COLO668 (cell line): ENCODE data around the gene STXBP4.
"Not testable (repeated sequence)": the region's sequence is repeated elsewhere in the genome, so short reads cannot be mapped to it uniquely, and the experiment has no call there.

Experiments used
- DNase-seq: peaks from one replicate; lab custom pipeline; 2025; ENCODE audit not compliant: unreplicated experiment; lab: John Stamatoyannopoulos, UW

Gene STXBP4

DNA sequence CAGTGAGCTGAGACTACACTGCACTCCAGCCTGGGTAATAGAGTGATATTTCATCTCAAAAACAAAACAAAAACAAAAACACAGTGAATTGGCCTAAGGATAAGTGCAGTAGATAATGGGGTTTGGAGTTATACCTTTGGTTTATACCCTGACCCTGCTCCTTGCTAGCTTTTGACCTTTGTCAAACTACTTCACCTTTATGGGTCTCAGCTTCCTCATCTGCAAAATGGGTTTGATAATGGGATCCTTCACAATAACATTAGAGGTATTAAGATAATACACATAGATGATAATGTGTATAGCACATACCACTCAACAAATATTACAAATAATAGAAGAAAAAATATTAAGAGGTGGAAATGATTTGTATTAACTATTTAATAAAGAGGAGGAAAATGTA lies 85.9 kb downstream of the STXBP4 start:
- DNase-seq: no peak

DNA sequence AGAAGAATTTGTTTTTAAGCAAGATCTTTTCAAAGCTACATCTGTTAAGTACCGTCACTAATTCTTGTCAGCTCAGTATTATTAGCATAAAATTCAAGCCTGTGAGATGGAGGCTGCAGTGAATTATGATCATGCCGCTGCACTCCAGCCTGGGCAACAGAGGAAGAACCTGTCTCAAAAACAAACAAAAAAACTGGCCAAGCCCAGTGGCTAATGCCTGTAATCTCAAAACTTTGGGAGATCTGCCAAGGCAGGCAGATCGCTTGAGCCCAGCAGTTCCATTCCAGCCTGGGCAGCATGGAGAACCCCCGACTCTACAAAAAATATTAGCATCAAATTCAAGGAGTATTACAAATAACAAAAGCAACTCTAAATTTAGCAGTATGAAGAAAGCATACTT lies 88.0 kb downstream of the STXBP4 start:
- DNase-seq: no peak

DNA sequence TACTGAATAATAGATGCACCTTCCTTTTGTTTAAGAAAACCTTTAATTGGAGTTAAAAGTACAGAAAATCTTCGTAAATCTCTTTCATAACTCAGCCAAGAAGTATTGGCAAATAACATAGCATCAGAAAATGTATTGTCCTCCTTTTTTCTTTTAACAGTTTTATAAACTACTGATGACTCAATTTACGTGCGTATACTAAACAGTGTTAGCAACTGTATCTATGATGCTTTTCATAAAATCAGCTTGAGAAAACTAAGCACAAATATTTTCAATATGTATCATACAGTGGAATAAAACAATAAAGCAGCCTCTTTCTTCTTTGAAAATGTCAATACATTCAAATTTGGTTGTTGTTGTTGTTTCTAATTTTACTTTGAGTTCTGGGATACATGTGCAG lies 88.6 kb downstream of the STXBP4 start:
- no peak for DNase-seq

DNA sequence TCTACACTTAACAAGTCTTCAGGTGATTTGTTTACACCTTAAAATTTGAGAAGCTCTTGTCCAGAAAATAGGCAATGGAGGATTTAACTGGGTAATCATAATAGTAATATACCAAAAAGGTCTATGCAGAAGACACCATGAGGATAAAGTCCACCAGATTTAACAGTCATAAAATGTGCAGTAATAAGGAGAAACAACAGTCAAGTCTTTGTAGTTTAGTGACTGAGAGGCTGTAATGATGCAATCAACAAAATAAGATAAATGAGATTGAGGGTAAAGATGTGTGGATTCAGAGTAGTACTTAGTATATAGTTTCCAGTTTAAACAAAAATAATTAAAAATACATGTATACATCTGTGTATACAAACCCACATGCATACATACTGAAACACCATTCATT lies 91.2 kb downstream of the STXBP4 start:
- no peak for DNase-seq

DNA sequence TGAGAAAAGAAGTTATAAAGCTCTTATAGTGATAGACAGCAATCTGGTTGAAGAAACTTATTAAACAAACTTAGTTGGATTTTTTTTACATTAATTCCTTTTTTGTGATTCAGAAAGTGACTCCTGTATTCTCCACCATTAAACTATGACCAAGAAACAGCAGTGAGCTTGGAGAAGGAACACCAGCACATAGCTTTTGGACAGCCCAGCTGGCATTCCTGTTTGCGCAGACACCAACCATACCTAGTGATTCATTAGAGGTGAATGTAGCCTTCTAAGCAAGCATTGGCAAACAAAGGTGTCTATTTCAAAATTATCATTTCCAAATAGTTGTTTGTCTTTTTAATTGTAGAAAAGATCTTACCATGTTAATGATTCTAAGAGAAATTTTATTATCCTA lies 94.4 kb downstream of the STXBP4 start:
- DNase-seq: no peak

DNA sequence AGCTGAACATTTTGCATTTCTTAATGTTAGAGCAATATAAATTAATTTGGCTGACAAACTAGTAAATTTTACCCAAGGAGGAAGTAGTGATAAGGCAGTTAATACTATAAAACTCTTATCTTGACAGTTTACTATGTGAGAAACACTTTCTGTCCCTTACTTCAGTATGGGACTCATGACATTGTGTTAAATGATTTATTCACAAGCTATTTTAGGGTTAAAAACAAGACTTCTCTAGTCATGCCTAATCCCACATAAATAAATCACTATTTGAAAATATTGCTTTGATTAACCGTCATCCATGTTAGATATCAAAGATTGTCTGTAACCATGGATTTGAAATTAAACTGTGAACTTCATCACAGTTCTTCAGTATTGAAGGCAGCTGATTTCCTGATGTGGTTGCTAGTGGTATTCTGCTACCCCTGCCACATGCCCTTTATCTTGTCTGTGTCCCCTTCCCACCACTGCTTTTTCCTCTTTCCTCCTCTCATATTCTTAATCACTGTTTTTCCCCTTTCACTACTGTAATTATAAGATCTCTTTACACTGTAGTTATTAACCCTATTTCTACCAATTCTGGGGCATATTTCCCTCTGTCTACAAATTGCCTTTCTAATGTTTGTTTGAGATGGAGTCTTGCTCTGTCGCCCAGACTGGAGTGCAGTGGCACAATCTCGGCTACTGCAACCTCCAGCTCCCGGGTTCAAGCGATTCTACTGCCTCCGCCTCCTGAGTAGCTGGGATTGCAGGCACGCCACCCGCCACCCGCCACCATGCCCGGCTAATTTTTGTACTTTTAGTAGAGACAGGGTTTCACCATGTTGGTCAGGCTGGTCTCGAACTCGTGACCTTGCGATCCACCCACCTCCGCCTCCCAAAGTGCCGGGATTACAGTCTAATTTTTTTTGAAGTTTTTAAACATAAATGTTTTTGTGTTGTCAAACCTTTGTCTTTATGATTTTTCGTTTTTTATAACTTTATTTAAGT lies 95.6 kb downstream of the STXBP4 start:
- no peak for DNase-seq

DNA sequence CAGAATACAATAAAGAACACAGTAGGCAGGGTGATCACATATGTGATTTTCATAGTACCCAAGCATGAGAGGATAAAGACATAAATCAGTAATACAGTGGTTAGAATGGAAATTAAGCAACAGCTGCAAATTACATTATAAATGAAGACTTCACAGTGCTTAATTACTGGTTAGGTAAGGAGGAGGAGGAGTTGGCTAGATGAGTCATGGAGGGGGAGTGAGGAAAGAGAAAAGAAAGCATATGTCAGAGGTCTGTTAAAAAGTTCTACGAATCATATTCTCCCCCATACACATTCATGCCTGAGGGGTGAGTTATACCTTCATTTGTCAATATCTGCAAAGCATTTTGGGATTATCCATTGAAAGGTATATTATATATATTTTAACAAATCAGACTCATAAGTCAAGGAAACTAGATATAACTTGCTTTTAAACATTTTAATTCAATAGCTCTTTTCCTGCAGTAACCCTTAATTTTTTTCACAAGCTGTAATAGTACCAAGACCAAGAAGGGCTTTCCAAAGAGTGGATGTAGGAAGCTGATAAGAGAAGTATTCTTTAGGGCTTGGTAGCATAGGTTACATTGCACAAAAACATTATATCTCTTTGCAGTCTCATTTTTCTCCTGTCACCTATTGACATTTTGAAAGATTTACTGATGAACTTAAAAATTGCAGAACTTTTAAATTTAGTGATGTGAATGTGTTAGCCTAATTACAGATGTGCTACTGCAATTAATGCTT lies 99.3 kb downstream of the STXBP4 start:
- no peak for DNase-seq

DNA sequence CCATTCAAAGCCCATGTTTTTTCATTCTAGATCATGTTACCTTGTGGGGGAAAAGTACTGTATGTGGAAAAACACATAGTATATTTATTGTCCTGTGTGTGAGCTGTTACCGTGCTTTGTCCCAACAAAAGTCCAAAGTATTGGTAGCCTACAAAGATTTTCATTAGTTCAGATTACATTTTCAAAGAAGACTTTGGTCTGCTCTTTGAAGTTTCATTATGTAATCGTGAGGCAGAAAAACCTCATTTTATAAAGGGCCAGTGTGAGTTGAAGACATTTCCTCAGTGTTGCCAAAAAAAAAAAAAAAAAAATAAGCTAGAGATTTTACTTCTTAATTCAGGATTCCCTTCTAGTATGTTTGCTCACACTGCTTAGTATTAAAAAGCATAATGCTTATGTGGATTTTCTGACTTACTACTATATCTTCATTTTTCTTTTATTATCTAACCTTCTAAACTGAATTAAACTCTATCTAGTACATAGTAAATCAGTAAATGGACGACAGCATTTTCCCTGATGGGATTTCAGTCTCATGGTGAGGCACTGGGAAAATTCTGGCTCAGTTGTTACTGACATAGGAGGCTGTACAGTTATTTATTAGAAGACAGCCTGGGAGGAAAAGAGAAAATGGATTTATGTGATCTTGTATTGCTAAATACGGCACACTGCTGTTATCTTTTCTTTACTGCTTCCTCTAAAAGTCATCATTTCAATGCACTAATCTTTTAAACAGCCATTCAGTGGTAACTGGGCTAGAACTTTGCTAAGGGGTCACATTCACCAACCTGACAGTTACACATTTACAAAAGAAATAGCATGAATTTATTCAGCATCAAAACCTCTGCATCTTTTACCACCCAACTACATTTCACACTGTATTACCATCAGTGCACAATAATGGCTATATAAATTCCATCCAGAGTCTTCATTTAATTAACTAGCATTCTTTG lies 100.6 kb downstream of the STXBP4 start:
- DNase-seq: no peak

DNA sequence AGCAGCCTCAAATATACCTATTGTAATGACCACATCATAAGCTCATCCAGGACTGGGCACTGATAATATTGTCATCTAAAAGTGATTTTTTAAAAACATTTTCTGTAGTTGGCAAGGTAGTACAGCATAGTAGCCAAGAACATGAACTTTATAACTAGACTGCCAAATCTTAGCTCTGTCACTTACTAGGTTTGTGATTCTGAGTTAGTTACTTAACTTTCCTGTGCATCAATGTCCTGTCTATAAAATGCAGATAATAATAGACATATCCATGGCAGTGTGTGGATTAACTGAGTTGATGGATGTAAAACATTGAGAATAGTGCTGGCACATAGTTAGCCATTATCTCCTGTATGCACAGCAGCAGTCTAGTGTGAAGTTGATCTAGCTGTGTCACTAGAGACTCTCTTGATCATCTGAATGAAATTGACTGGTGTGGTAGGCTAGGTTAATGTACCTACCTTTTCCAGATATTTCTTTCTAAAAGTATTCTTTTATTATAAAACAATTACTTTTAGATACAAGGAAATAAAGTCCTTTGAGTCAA lies 101.5 kb downstream of the STXBP4 start:
- no peak for DNase-seq

DNA sequence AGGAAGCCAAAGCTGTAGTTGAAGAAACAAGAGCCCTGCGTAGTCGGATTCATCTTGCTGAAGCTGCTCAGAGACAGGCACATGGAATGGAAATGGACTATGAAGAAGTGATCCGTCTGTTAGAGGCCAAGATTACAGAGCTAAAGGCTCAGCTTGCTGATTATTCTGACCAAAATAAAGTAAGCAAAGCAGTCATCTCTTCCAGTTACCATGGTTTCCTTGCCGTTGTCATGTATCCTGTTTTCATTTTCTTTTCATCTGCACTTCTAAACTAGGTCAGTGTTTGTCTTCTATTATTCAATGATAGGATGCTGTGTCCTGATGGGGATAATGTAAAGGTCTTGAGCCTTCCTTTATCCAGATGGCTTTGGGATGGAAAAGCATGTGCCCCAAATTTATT lies 104.3 kb downstream of the STXBP4 start:
- DNase-seq: no peak

DNA sequence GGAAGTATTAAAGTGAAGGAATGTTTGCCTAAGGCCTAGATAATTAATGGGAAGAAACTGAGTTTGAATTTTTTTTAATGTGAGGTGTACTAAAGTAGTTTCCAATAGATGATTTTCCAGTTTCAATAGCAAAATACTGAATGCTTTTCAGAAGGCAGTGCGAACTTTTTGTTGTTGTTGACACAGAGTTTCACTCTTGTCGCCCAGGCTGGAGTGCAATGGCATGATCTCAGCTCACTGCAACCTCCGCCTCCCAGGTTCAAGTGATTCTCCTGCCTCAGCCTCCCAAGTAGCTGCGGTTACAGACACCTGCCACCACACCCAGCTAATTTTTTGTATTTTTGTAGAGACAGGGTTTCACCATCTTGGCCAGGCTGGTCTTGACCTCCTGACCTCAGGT lies 104.9 kb downstream of the STXBP4 start:
- DNase-seq: not testable (repeated sequence)

DNA sequence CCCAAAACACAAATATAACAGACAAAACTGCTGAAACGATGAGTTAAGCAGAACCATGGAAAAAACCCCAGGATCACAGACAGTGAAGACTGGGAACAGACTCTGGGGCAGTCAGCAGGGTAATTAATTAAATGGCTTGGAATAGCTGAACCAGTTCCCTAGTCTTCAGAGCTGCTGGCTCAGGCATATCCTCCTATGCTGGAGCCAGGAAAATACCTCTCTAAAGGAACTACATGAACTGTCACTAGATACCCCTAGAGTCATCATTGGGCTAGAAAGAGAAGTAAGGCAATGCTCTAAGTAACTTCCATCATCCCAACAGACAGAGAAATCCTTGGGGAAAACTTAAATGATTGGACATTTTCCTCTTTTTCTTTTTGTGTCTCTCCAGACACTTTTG lies 113.0 kb downstream of the STXBP4 start:
- DNase-seq: no peak

DNA sequence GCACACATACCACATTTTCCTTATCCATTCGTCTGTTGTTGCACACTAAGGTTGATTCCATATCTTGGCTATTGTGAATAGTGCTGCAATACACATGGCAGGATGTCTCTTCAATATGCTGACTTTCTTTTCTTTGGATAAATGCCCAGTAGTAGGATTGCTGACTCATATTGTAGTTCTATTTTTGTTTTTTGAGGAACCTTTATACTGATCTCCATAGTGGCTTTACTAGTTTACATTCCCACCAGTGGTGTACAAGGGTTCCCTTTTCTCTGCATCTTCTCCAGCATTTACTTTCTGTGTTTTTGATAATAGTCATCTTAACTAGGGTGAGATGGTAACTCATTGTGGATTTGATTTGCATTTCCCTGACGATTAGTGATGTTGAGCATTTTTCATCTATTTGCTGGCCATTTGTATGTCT lies 118.1 kb downstream of the STXBP4 start:
- no peak for DNase-seq

DNA sequence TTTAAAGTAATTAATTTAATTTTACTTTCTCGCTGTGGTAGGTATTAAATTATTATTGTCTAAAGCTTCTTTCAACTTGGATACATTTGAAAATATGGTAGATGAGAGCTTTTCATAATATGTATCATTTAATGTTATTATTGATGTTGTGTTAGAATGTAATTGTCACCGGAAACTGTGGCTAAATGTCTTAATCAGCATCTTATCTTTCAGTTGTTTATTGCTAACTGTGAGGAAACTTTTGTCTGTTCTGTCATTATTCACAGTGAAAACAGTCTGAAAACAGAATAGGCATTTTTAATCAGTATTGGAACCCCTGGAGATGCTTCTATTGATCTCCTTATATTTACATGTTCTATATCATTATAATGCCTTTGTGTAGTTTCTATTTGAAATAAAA lies 120.7 kb downstream of the STXBP4 start:
- no peak for DNase-seq

DNA sequence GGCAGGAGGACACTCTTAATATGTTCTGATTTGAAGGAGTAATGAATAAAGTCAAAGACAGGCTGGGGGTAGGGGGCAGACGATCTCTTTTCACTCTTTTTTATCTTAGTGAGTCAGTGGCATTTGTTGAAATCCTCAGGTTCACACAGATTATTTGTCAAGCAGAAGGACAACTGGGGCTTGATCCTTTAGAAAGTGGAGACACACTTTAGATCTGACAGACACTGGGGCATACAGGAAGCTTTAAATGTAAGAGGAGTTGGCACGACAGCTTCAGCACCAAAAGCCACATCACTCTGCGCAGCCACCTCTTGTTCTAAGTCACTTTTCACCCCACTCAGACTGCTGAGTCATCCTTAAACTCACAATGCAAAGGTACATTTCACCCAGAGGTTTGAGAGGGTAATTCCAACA lies 121.5 kb downstream of the STXBP4 start:
- peak; percentile 2 for DNase-seq

DNA sequence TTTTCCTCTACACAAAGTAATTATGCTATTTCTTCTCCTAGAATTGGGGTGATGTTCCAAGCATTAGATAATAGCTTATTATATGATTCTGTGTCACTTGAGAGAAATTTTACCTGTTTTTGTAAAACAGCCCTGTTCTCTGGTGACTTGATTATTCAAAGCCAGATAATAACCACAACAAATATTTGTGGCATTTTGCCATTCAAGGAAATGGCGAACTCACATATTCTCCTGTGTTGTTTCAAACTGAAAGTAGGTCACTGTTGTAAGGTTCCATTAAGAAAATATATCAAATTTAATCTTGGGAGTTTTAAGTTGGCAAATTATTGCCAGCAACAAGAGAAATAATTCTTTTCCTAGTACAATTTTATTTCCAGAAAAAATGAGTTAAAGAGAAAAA lies 124.8 kb downstream of the STXBP4 start:
- DNase-seq: no peak

DNA sequence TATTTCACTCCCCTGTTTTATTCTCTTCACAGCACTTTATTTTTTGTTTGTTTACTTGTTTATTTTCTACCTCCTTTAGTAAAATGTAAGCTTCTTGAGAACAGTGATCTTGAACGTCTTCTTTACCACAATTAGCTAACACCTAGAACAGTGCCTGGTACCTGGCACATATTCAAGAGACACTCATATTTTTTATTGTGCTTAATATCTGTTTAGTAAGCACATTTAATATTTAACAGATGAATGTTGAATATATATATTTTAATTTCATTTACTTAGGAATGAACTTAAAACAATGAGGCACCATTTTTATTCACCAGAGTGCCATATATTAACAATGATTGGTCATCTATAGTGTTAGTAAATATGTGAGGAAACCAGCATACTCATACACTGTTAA lies 130.2 kb downstream of the STXBP4 start:
- no peak for DNase-seq

DNA sequence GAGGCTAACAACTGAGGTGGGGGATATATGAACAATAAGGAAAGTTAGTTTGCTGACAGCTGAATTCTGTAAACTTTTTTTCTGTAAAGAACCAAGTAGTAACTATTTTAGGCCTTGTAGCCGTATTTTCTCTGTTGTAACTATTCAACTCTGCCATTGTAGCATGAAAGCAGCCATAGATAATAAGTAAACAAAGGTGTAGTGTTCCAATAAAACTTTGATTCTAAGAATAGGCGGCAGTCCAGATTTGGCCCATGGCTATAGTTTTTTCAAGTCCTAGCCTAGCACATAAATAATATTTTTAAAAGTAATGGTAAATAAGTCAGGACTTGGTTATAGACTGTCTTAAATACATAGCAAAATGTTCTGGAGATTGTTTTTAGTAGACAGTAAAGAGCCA lies 142.0 kb downstream of the STXBP4 start:
- no peak for DNase-seq

DNA sequence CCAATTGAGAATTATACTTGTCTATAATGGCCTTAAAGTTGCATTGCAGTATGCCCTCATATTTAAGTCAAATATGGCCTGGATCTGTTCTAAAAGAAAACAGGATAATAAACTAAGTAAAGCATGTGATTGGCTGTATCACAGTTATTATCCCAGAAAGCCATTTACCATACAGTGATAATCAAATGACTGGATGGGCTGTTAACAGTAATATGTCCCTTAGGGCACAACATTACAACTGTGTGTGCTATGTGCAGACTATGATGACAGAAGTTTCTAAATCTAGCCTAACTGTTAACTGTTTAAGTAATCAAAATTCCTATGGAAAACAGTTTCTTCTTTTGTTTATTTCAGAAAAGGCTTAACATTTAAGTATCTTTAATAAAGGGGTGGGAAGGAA lies 145.7 kb downstream of the STXBP4 start:
- DNase-seq: no peak

DNA sequence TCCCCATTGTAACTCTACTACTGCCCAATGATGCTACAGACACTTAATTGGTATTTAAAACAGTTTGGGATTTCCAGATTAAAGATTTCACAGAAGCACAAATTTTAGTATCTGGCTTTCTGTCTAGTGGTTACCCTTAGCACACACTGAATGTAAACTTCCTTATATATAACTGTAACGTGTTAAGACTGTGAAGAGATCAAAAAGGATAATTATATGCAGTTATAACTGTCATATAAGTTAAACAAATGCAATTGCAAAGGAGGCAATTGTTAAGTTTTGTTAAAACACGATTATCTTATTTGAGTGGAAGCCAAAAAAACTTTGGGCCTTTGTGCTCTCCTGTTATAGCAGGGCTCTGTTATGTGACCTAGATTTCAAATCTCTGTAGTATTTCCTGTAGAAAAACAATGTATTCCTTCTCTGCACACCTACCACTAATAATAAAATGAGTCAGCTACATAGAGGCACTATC lies 147.9 kb downstream of the STXBP4 start:
- DNase-seq: no peak

DNA sequence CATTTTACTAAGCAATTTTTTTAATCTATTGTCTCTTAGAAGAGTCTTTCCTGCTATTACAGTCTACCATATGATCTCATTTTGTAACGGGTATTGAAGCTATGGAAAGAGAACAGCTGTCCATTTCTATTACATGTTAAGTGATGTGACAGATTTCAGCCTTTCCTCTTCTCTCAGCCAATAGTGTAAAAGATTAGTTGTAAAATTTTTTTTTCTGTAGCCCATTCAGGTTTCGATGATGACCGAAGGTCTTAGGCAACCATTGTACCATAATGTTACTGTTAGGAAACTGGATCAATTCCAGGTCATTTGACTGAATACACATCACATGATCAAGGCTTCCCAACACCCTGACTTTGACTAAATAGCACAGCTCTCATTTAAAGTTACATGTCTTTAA lies 148.6 kb downstream of the STXBP4 start:
- no peak for DNase-seq
